Prostate gland (tissue), 2 donors: Measurements from ENCODE around the gene SCMH1.

ENCODE experiments used
- POLR2A ChIP-seq: fragments of 450-650 bp; IDR thresholded peaks from one replicate; pipeline ENCODE4 v1.6.1; 2016; ENCODE audit warnings: antibody characterized with exemption, mild to moderate bottlenecking
- POLR2AphosphoS5 ChIP-seq: sonication (generic); formaldehyde crosslinking; IDR thresholded peaks from one replicate; pipeline ENCODE4 v1.6.1; 2017; ENCODE audit warnings: antibody characterized with exemption
- TF ChIP-seq, protein P1 (sequence below), 4 experiments: fragments of 200-600 bp in 2 of 4; fragments of 450-650 bp in 2 of 4; sonication (generic) in 2 of 4; IDR thresholded peaks; 1 replicate in 3 of 4; 2 replicates in 1 of 4; pipeline ENCODE4 v1.5.1; 2016 to 2019; ENCODE audit warnings: antibody characterized with exemption in 4 of 4, mild to moderate bottlenecking in 2 of 4, moderate library complexity in 2 of 4

DNA sequence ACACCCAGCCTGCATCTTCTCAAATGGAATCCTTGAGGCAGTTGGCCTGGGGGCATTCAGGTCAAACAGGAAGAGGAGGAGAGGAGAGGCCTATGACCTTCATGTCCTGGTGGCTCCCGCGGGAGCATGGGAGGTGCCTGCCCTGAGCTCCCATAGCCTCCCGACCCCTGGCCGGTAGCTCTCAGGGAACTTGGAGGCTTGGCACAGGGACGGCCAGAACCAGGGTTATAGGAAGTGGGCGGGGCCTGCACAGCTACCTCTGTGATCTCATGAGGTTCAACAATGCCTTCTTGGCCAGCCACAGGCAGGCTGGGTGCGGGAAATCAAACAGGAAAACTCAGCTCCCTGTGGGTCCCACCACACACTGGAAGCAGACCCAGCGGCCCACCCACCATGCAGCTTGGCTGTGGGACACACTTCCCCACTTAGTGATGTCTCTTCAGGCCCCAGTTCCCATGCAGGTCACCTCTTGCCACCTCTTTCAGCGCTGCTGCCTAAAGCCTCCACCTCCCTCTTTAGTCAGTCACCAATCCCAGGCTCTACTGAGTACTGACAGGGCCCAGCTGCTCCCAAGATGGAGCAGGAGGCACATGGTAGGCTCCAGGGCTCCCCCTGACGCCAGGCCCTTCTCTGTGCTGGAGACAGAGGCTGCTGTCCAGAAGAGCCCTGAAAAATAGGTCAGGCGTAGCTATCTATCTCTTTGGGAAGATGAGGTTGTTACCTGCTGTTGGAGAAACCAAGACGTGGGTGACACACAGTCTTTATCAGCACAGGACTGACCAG lies 220.4 kb downstream of the SCMH1 start, which contains the start of gene SLFNL1:
- TF ChIP-seq, protein P1, sequence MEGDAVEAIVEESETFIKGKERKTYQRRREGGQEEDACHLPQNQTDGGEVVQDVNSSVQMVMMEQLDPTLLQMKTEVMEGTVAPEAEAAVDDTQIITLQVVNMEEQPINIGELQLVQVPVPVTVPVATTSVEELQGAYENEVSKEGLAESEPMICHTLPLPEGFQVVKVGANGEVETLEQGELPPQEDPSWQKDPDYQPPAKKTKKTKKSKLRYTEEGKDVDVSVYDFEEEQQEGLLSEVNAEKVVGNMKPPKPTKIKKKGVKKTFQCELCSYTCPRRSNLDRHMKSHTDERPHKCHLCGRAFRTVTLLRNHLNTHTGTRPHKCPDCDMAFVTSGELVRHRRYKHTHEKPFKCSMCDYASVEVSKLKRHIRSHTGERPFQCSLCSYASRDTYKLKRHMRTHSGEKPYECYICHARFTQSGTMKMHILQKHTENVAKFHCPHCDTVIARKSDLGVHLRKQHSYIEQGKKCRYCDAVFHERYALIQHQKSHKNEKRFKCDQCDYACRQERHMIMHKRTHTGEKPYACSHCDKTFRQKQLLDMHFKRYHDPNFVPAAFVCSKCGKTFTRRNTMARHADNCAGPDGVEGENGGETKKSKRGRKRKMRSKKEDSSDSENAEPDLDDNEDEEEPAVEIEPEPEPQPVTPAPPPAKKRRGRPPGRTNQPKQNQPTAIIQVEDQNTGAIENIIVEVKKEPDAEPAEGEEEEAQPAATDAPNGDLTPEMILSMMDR (IDR thresholded peaks at IDR 0.05): no peak
- TF ChIP-seq POLR2A (no peak), POLR2AphosphoS5 (no peak)
